ENCODE measurements around the gene NECTIN2. TPM values are rescaled to one million over a fixed set of nuclear protein-coding genes. Genes with fewer than 3 reads are reported as not detected.
"Not testable (repeated sequence)": the region's sequence is repeated elsewhere in the genome, so short reads cannot be mapped to it uniquely, and the experiment has no call there.

The NECTIN2 gene
- total RNA-seq, 1 donor from 2014 or later, result 0.35 TPM

- H3K27me3 Mint-ChIP-seq, result peaks cover 45% of the 10 kb centered on the region
- ChIA-PET CTCF (no interaction called here), POLR2A (no interaction called here)
- intact Hi-C loops (cut with micrococcal nuclease), result no loop called here
- no peaks in the 10 kb centered on the region for H3K9me3 Mint-ChIP-seq
- no peak for ATAC-seq (ENCODE audit: low read depth)
- H3K4me3 Mint-ChIP-seq, result no peak overlapping the region
- no peaks in the 10 kb centered on the region for H3K36me3 Mint-ChIP-seq (ENCODE audit: low read depth)
- DNase-seq, result no peak
- no peak for TF ChIP-seq CTCF (IDR thresholded peaks at IDR 0.05)
- H3K27ac Mint-ChIP-seq, result no peak overlapping the region
- peaks cover 14% of the 10 kb centered on the region for H3K4me1 Mint-ChIP-seq
Observed at GRCh38 chr19:44851427-44851826, 5.3 kb downstream of the NECTIN2 start.

- CTCF ChIA-PET, result no interaction called here
- POLR2A ChIA-PET, result no interaction called here
Observed at GRCh38 chr19:44855606-44856005, 9.5 kb downstream of the NECTIN2 start.

GRCh38 chr19:44856421-44857083 lies 10.5 kb downstream of the NECTIN2 start:
- no peaks in the 10 kb centered on the region for H3K36me3 Mint-ChIP-seq (ENCODE audit: low read depth)
- no peak overlapping the region for H3K27ac Mint-ChIP-seq
- H3K4me1 Mint-ChIP-seq, result no peaks in the 10 kb centered on the region
- intact Hi-C loops (cut with micrococcal nuclease), result no loop called here
- DNase-seq, result no peak
- no peak for TF ChIP-seq CTCF (IDR thresholded peaks at IDR 0.05)
- POLR2A ChIA-PET, result no interaction called here
- peaks cover 20% of the 10 kb centered on the region for H3K27me3 Mint-ChIP-seq
- ATAC-seq (ENCODE audit: low read depth), result no peak
- CTCF ChIA-PET, result no interaction called here
- H3K9me3 Mint-ChIP-seq, result no peaks in the 10 kb centered on the region
- no peak overlapping the region for H3K4me3 Mint-ChIP-seq

More at GRCh38 chr19:44855606-44856005, 9.5 kb downstream of the NECTIN2 start:
- H3K4me3 Mint-ChIP-seq, result no peak overlapping the region
- H3K9me3 Mint-ChIP-seq, result no peaks in the 10 kb centered on the region
- ATAC-seq (ENCODE audit: low read depth), result no peak
- no peak for TF ChIP-seq CTCF (IDR thresholded peaks at IDR 0.05)
- intact Hi-C loops (cut with micrococcal nuclease), result no loop called here
- H3K4me1 Mint-ChIP-seq, result no peaks in the 10 kb centered on the region
- no peak overlapping the region for H3K27ac Mint-ChIP-seq
- H3K36me3 Mint-ChIP-seq (ENCODE audit: low read depth), result no peaks in the 10 kb centered on the region
- H3K27me3 Mint-ChIP-seq, result peaks cover 24% of the 10 kb centered on the region
- no peak for DNase-seq

- CTCF ChIA-PET, result no interaction called here
- TF ChIP-seq CTCF (IDR thresholded peaks at IDR 0.05), result no peak
Observed at GRCh38 chr19:44857837-44858236, 11.7 kb downstream of the NECTIN2 start.

GRCh38 chr19:44861576-44861975 lies 15.5 kb downstream of the NECTIN2 start:
- H3K4me1 Mint-ChIP-seq; DNase-seq; intact Hi-C loops (cut with micrococcal nuclease); ATAC-seq (ENCODE audit: low read depth); POLR2A ChIA-PET; H3K36me3 Mint-ChIP-seq (ENCODE audit: low read depth); H3K27me3 Mint-ChIP-seq; H3K9me3 Mint-ChIP-seq; H3K27ac Mint-ChIP-seq; CTCF ChIA-PET; H3K4me3 Mint-ChIP-seq: not testable (repeated sequence)

More at GRCh38 chr19:44857837-44858236, 11.7 kb downstream of the NECTIN2 start:
- H3K4me3 Mint-ChIP-seq, result no peak overlapping the region
- no peaks in the 10 kb centered on the region for H3K36me3 Mint-ChIP-seq (ENCODE audit: low read depth)
- no peaks in the 10 kb centered on the region for H3K9me3 Mint-ChIP-seq
- ATAC-seq (ENCODE audit: low read depth) (no peak), DNase-seq (no peak)
- no peak overlapping the region for H3K27ac Mint-ChIP-seq
- H3K4me1 Mint-ChIP-seq, result no peaks in the 10 kb centered on the region
- intact Hi-C loops (cut with micrococcal nuclease), result no loop called here
- peaks cover 12% of the 10 kb centered on the region for H3K27me3 Mint-ChIP-seq
- POLR2A ChIA-PET, result no interaction called here

- H3K27ac Mint-ChIP-seq, result no peak overlapping the region
- H3K36me3 Mint-ChIP-seq (ENCODE audit: low read depth), result no peaks in the 10 kb centered on the region
- ChIA-PET CTCF (no interaction called here), POLR2A (no interaction called here)
- H3K9me3 Mint-ChIP-seq, result no peaks in the 10 kb centered on the region
- TF ChIP-seq CTCF (IDR thresholded peaks at IDR 0.05), result no peak
- H3K4me3 Mint-ChIP-seq, result no peak overlapping the region
- ATAC-seq (ENCODE audit: low read depth) (no peak), DNase-seq (no peak)
- H3K27me3 Mint-ChIP-seq, result peaks cover 5% of the 10 kb centered on the region
- intact Hi-C loops (cut with micrococcal nuclease), result no loop called here
- H3K4me1 Mint-ChIP-seq, result no peaks in the 10 kb centered on the region
Observed at GRCh38 chr19:44863990-44864389, 17.9 kb downstream of the NECTIN2 start.

Measured in activated B cell treated with CpG ODN at 0.5 μM for 24 hours (primary cell).